Measurements from ENCODE around the gene SLC38A9.

DNA sequence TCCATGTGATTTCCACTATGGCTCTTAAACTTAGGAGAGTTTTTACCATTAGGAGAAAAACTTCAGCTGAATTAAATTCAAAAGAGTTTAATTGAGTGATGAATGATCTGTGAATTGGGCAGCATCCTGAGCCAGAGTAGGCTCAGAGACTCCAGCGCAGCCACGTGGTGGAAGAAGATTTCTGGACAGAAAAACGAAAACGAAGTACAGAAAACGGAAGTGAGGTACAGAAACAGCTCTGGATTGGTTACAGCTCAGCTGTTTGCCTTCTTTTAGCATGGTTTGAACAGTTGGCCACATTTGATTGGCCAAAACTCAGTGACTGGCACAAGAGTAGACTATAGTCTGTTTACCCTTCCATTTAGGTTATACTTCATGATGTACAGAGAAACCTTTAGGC is 108.2 kb downstream of the SLC38A9 start:
- TF ChIP-seq EZH2 (IDR thresholded peaks at IDR 0.05; ENCODE audit: insufficient read depth, poor library complexity, severe bottlenecking) (no peak), EZH2phosphoT487 (IDR thresholded peaks at IDR 0.05; ENCODE audit: insufficient read depth, low read depth) (no peak)

All from GM23248 (cell line).